HepG2 (cell line): ENCODE results near the gene MOB4. TPM values are rescaled to one million over a fixed set of nuclear protein-coding genes. Genes with fewer than 3 reads are reported as not detected.

Experiments used
- HDAC6 ChIP-seq: fragments of 200-600 bp; sonication (generic); IDR thresholded peaks from 2 replicates; pipeline ENCODE4 v1.7.0; 2017; ENCODE audit warnings: mild to moderate bottlenecking, antibody characterized with exemption, low read length, low read depth
- IKZF4 ChIP-seq: sonication (generic); formaldehyde crosslinking; IDR thresholded peaks from 2 replicates; pipeline ENCODE4 v1.5.1; 2020; ENCODE audit warnings: borderline replicate concordance, mild to moderate bottlenecking, low read depth, missing genetic modification reagents; ENCODE audit errors: not compliant biosample characterization
- MAF1 ChIP-seq: sonication (generic); formaldehyde crosslinking; IDR thresholded peaks from 2 replicates; pipeline ENCODE4 v1.5.0; 2020; ENCODE audit warnings: missing genetic modification reagents, borderline replicate concordance
- ZIK1 ChIP-seq: sonication (generic); formaldehyde crosslinking; IDR thresholded peaks from 2 replicates; pipeline ENCODE4 v1.5.0; 2020; ENCODE audit warnings: mild to moderate bottlenecking, low read depth, missing genetic modification reagents, borderline replicate concordance
- ZMYM3 ChIP-seq: sonication (generic); formaldehyde crosslinking; IDR thresholded peaks from 2 replicates; pipeline ENCODE4 v1.5.1; 2020; ENCODE audit warnings: mild to moderate bottlenecking, missing genetic modification reagents
- ZNF292 ChIP-seq: sonication (generic); formaldehyde crosslinking; IDR thresholded peaks from 2 replicates; pipeline ENCODE4 v1.8.1; 2022; ENCODE audit warnings: mild to moderate bottlenecking, low read depth, missing genetic modification reagents, borderline replicate concordance
- ZNF839 ChIP-seq: sonication (generic); formaldehyde crosslinking; IDR thresholded peaks from 2 replicates; pipeline ENCODE4 v1.4.0; 2020; ENCODE audit warnings: missing genetic modification reagents, mild to moderate bottlenecking, borderline replicate concordance
- polyA plus RNA-seq, 8 experiments: library from polyadenylated mRNA; depleted of rRNA in 3 of 8; stranded (reverse) in 7 of 8; unstranded in 1 of 8; fragments of >200 nt; fragmentation: Illumina TruSeq in 4 of 8; extraction: Trizol in 4 of 8; gene quantifications; 2 replicates each; pipeline versions ENCODE4 v1.2.1 to v1.2.3, GENCODE V29; 2011 to 2016; ENCODE audit warnings: low read depth in 4 of 8, missing spikeins in 1 of 8, mixed read lengths in 1 of 8; ENCODE audit not compliant: insufficient read depth in 1 of 8
- total RNA-seq, 5 experiments: library from RNA; depleted of rRNA; stranded (reverse); fragments of >200 nt; fragmentation: Illumina TruSeq; extraction: Trizol; gene quantifications; 2 replicates each; pipeline ENCODE4 v1.2.3, GENCODE V29; 2016; ENCODE audit warnings: low read depth in 1 of 5
- TF ChIP-seq, protein P1 (sequence below), 2 experiments: sonication (generic) in 1 of 2; formaldehyde crosslinking in 1 of 2; IDR thresholded peaks; 2 replicates each; pipeline versions ENCODE4 v1.6.1 to v1.9.0; 2014 to 2022; ENCODE audit warnings: antibody characterized with exemption in 1 of 2, borderline replicate concordance in 1 of 2, inconsistent platforms in 1 of 2, low read depth in 1 of 2, missing genetic modification reagents in 1 of 2
- TF ChIP-seq, protein P2 (sequence below): sonication (generic); formaldehyde crosslinking; IDR thresholded peaks from 2 replicates; pipeline ENCODE4 v1.5.0; 2020; ENCODE audit warnings: missing genetic modification reagents
- TF ChIP-seq, protein P3 (sequence below): sonication (generic); formaldehyde crosslinking; IDR thresholded peaks from 2 replicates; pipeline ENCODE4 v1.4.0; 2020; ENCODE audit warnings: missing genetic modification reagents, mild to moderate bottlenecking, borderline replicate concordance
- TF ChIP-seq, protein P4 (sequence below): sonication (generic); formaldehyde crosslinking; IDR thresholded peaks from 2 replicates; pipeline ENCODE4 v1.4.0; 2020; ENCODE audit warnings: mild to moderate bottlenecking, low read depth, missing genetic modification reagents
- TF ChIP-seq, protein P5 (sequence below): sonication (generic); formaldehyde crosslinking; IDR thresholded peaks from 2 replicates; pipeline ENCODE4 v1.5.1; 2020; ENCODE audit warnings: mild to moderate bottlenecking, missing genetic modification reagents

The MOB4 gene
- total and polyA plus RNA-seq, 2 of the 13 experiments (the other 11 are each of a cell fraction or from before 2014, with no cell fraction given): 35.7 to 38.6 TPM

DNA sequence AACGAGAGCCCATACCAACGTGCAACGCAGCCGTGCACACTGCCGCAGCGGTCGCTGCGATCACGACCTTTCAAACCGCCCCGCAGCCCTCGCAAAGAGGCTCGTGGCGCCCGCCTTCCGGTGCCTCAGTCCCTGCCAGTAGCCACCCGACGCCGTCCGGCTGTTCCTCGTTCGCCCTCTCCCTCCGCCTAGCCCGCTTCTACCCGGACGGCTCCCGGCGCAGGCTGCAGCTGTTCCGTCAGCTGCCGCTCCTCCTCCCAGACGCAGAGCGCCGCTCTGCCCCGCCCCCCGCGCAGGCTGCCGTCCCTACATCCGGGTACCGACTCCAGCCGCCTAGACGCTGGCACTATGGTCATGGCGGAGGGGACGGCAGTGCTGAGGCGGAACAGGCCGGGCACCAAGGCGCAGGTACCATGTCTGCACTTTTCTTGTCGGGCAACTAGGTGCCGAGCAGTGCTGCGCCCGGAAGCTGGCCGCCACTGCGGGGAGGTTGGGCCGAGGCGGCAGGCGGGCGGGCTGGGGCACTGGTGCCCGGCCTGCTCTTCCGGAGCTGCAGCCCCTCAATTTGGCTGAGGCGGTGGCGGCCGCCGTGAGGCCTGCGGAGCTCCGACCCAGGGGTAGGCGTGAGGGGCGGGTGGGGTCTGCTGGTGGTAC is at the start of gene MOB4 (continued):
- TF ChIP-seq, protein P1, sequence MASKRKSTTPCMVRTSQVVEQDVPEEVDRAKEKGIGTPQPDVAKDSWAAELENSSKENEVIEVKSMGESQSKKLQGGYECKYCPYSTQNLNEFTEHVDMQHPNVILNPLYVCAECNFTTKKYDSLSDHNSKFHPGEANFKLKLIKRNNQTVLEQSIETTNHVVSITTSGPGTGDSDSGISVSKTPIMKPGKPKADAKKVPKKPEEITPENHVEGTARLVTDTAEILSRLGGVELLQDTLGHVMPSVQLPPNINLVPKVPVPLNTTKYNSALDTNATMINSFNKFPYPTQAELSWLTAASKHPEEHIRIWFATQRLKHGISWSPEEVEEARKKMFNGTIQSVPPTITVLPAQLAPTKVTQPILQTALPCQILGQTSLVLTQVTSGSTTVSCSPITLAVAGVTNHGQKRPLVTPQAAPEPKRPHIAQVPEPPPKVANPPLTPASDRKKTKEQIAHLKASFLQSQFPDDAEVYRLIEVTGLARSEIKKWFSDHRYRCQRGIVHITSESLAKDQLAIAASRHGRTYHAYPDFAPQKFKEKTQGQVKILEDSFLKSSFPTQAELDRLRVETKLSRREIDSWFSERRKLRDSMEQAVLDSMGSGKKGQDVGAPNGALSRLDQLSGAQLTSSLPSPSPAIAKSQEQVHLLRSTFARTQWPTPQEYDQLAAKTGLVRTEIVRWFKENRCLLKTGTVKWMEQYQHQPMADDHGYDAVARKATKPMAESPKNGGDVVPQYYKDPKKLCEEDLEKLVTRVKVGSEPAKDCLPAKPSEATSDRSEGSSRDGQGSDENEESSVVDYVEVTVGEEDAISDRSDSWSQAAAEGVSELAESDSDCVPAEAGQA (IDR thresholded peaks at IDR 0.05; ENCODE audit: low read depth): peak; percentile 87; the same call in 1 of the 2 replicates
- TF ChIP-seq, protein P1 (CRISPR knock-in tag; IDR thresholded peaks at IDR 0.05; ENCODE audit: borderline replicate concordance): no peak
- TF ChIP-seq HDAC6: no peak
- peak; percentile 91 for TF ChIP-seq ZIK1 (CRISPR knock-in tag)
- peak; percentile 99 for TF ChIP-seq ZNF839
- TF ChIP-seq, protein P2, sequence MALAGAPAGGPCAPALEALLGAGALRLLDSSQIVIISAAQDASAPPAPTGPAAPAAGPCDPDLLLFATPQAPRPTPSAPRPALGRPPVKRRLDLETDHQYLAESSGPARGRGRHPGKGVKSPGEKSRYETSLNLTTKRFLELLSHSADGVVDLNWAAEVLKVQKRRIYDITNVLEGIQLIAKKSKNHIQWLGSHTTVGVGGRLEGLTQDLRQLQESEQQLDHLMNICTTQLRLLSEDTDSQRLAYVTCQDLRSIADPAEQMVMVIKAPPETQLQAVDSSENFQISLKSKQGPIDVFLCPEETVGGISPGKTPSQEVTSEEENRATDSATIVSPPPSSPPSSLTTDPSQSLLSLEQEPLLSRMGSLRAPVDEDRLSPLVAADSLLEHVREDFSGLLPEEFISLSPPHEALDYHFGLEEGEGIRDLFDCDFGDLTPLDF (CRISPR knock-in tag): no peak; the same call in none of the 2 replicates
- TF ChIP-seq ZMYM3 (CRISPR knock-in tag): peak; percentile 93
- TF ChIP-seq MAF1 (CRISPR knock-in tag): peak; percentile 92
- TF ChIP-seq, protein P3, sequence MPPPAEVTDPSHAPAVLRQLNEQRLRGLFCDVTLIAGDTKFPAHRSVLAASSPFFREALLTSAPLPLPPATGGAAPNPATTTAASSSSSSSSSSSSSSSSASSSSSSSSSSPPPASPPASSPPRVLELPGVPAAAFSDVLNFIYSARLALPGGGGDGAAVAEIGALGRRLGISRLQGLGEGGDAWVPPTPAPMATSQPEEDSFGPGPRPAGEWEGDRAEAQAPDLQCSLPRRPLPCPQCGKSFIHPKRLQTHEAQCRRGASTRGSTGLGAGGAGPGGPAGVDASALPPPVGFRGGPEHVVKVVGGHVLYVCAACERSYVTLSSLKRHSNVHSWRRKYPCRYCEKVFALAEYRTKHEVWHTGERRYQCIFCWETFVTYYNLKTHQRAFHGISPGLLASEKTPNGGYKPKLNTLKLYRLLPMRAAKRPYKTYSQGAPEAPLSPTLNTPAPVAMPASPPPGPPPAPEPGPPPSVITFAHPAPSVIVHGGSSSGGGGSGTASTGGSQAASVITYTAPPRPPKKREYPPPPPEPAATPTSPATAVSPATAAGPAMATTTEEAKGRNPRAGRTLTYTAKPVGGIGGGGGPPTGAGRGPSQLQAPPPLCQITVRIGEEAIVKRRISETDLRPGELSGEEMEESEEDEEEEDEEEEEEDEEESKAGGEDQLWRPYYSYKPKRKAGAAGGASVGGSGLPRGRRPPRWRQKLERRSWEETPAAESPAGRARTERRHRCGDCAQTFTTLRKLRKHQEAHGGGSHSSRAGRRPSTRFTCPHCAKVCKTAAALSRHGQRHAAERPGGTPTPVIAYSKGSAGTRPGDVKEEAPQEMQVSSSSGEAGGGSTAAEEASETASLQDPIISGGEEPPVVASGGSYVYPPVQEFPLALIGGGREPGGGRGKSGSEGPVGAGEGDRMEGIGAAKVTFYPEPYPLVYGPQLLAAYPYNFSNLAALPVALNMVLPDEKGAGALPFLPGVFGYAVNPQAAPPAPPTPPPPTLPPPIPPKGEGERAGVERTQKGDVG (CRISPR knock-in tag): peak; percentile 98
- TF ChIP-seq IKZF4 (CRISPR knock-in tag): peak; percentile 97
- TF ChIP-seq ZNF292: peak; percentile 99
- TF ChIP-seq, protein P4, sequence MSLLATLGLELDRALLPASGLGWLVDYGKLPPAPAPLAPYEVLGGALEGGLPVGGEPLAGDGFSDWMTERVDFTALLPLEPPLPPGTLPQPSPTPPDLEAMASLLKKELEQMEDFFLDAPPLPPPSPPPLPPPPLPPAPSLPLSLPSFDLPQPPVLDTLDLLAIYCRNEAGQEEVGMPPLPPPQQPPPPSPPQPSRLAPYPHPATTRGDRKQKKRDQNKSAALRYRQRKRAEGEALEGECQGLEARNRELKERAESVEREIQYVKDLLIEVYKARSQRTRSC (CRISPR knock-in tag): no peak
- TF ChIP-seq, protein P5, sequence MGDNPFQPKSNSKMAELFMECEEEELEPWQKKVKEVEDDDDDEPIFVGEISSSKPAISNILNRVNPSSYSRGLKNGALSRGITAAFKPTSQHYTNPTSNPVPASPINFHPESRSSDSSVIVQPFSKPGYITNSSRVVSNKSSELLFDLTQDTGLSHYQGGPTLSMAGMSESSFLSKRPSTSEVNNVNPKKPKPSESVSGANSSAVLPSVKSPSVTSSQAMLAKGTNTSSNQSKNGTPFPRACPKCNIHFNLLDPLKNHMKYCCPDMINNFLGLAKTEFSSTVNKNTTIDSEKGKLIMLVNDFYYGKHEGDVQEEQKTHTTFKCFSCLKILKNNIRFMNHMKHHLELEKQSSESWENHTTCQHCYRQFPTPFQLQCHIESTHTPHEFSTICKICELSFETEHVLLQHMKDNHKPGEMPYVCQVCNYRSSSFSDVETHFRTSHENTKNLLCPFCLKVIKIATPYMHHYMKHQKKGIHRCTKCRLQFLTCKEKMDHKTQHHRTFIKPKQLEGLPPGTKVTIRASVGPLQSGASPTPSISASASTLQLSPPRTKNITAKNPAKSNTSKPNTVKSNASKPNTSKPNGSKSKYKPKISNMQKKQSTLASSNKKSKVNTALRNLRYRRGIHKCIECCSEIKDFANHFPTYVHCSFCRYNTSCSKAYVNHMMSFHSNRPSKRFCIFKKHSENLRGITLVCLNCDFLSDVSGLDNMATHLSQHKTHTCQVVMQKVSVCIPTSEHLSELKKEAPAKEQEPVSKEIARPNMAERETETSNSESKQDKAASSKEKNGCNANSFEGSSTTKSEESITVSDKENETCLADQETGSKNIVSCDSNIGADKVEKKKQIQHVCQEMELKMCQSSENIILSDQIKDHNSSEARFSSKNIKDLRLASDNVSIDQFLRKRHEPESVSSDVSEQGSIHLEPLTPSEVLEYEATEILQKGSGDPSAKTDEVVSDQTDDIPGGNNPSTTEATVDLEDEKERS (CRISPR knock-in tag): peak; percentile 98
